ENCODE data around the gene OR8G1. TPM values are rescaled to one million over a fixed set of nuclear protein-coding genes. Genes with fewer than 3 reads are reported as not detected.
"Not testable (repeated sequence)": the region's sequence is repeated elsewhere in the genome, so short reads cannot be mapped to it uniquely, and the experiment has no call there.

OR8G1 gene
- total RNA-seq, 1 donor from 2014 or later: not detected

- ATAC-seq: no peak
These were observed 2.4 kb upstream of the OR8G1 start for GRCh38 chr11:124238512-124238911.

GRCh38 chr11:124249869-124250268 lies 9.0 kb downstream of the OR8G1 start:
- not testable (repeated sequence) for ATAC-seq

- no peak for ATAC-seq
These were observed 15.2 kb downstream of the OR8G1 start, which contains the start of gene OR8G5 for GRCh38 chr11:124256076-124256475. TSS of gene OR8G5 (plus strand) at chr11:124256376. CDS start at chr11:124264932, 8,556 bp downstream.

GRCh38 chr11:124265041-124265440 lies 24.1 kb downstream of the OR8G1 start:
- ATAC-seq: not testable (repeated sequence)

GRCh38 chr11:124270886-124271285 lies 30.0 kb downstream of the OR8G1 start:
- ATAC-seq: not testable (repeated sequence)

- ATAC-seq: no peak
These were observed 33.1 kb downstream of the OR8G1 start for GRCh38 chr11:124274000-124274399.

GRCh38 chr11:124276081-124276480 lies 35.2 kb downstream of the OR8G1 start:
- ATAC-seq: no peak

- no peak for ATAC-seq
These were observed 36.3 kb downstream of the OR8G1 start for GRCh38 chr11:124277207-124277606.

GRCh38 chr11:124277804-124278203 lies 36.9 kb downstream of the OR8G1 start:
- no peak for ATAC-seq

GRCh38 chr11:124278261-124278660 lies 37.4 kb downstream of the OR8G1 start:
- no peak for ATAC-seq

- no peak for ATAC-seq
These were observed 44.9 kb downstream of the OR8G1 start for GRCh38 chr11:124285610-124286344.

GRCh38 chr11:124294687-124295086 lies 53.8 kb downstream of the OR8G1 start:
- ATAC-seq: no peak

GRCh38 chr11:124296016-124296415 lies 55.1 kb downstream of the OR8G1 start:
- ATAC-seq: no peak

- no peak for ATAC-seq
These were observed 57.0 kb downstream of the OR8G1 start for GRCh38 chr11:124297921-124298320.

GRCh38 chr11:124301548-124301947 lies 60.7 kb downstream of the OR8G1 start:
- no peak for ATAC-seq

- no peak for ATAC-seq
These were observed 61.6 kb downstream of the OR8G1 start for GRCh38 chr11:124302347-124303125.

Other genes with a start within 250 kb of the OR8G1 start
- not detected for gene OR10G6, start 245.9 kb upstream of the OR8G1 start, total RNA-seq
- gene OR10G4, start 228.1 kb upstream of the OR8G1 start, total RNA-seq: not detected
- not detected for gene OR10G9, start 218.1 kb upstream of the OR8G1 start, total RNA-seq
- gene OR10G8, start 214.3 kb upstream of the OR8G1 start, total RNA-seq: not detected
- gene OR10G7, start 199.8 kb upstream of the OR8G1 start, total RNA-seq: not detected
- 9.6 TPM for gene VWA5A, start 125.6 kb upstream of the OR8G1 start, total RNA-seq
- not detected for gene OR10D3, start 57.8 kb upstream of the OR8G1 start, total RNA-seq
- gene OR8G5, start 15.3 kb downstream of the OR8G1 start, total RNA-seq: not detected
- gene OR8D1, start 72.9 kb downstream of the OR8G1 start, total RNA-seq: not detected
- gene OR8D2, start 79.1 kb downstream of the OR8G1 start, total RNA-seq: not detected
- gene OR8B2, start 143.4 kb downstream of the OR8G1 start, total RNA-seq: not detected
- gene OR8B3, start 157.9 kb downstream of the OR8G1 start, total RNA-seq: not detected
- gene OR8B4, start 183.8 kb downstream of the OR8G1 start, total RNA-seq: not detected
- not detected for gene OR8B8, start 204.6 kb downstream of the OR8G1 start, total RNA-seq